GM12892 (cell line): Measurements from ENCODE around the gene CYCS.

Experiments
- POLR2A ChIP-seq: IDR thresholded peaks from 2 replicates; pipeline ENCODE4 v1.6.1; 2011; ENCODE audit warnings: low read depth, low read length, control low read depth
- POLR2AphosphoS5 ChIP-seq: IDR thresholded peaks from 2 replicates; pipeline ENCODE4 v1.6.1; 2011; ENCODE audit warnings: low read depth, low read length, control low read depth

GRCh38 chr7:25073451-25073850 is 51.6 kb downstream of the CYCS start:
- TF ChIP-seq POLR2A (no peak), POLR2AphosphoS5 (no peak)
